Stimulated activated naive CD8-positive, alpha-beta T cell treated with anti-CD3 and anti-CD28 coated beads, Interleukin-15, Interleukin-2, amounts not matched to agents 100 U/mL and 50 U/mL, for 24 hours (primary cell): Measurements from ENCODE around the gene ABHD16A.

Source experiments
- ATAC-seq: fragments of 150-1000 bp; cut with Tn5 transposase; one replicate; pipeline ENCODE4 v1.10.0; 2021
- DNase-seq: peaks from one replicate; pipeline ENCODE4 v3.0.0; 2021

The ABHD16A gene

GRCh38 chr6:31689249-31690110 lies 13.6 kb downstream of the ABHD16A start:
- DNase-seq (peak; percentile 30), ATAC-seq (no peak)

GRCh38 chr6:31687860-31688693 lies 15.0 kb downstream of the ABHD16A start:
- ATAC-seq, result no peak
- no peak for DNase-seq

GRCh38 chr6:31687321-31687720 lies 15.8 kb downstream of the ABHD16A start:
- ATAC-seq, result no peak

GRCh38 chr6:31686483-31686882 lies 16.6 kb downstream of the ABHD16A start:
- DNase-seq (no peak), ATAC-seq (no peak)

More at GRCh38 chr6:31687321-31687720, 15.8 kb downstream of the ABHD16A start:
- no peak for DNase-seq

GRCh38 chr6:31683591-31683990 lies 19.5 kb downstream of the ABHD16A start:
- ATAC-seq (no peak), DNase-seq (no peak)

GRCh38 chr6:31681135-31681671 lies 21.9 kb downstream of the ABHD16A start:
- ATAC-seq (peak; percentile 59), DNase-seq (peak; percentile 66)

- peak; percentile 75 for DNase-seq
- peak; percentile 71 for ATAC-seq
Observed at GRCh38 chr6:31680226-31681134, 22.6 kb downstream of the ABHD16A start, which contains the start of gene LY6G5C. LY6G5C (minus strand) TSS chr6:31681067; CDS start chr6:31680373, 694 bp downstream.

GRCh38 chr6:31677955-31678354 lies 25.2 kb downstream of the ABHD16A start:
- no peak for DNase-seq
- no peak for ATAC-seq

- DNase-seq (no peak), ATAC-seq (no peak)
Observed at GRCh38 chr6:31676904-31677303, 26.2 kb downstream of the ABHD16A start.

- ATAC-seq (no peak), DNase-seq (no peak)
Observed at GRCh38 chr6:31676322-31676903, 26.7 kb downstream of the ABHD16A start.

GRCh38 chr6:31669676-31670075 lies 33.4 kb downstream of the ABHD16A start, which contains the start of gene LY6G5B:
LY6G5B (plus strand) TSS chr6:31669976; CDS start chr6:31670951, 975 bp downstream.
- ATAC-seq, result no peak
- DNase-seq, result no peak

GRCh38 chr6:31666337-31666965 lies 36.7 kb downstream of the ABHD16A start:
- DNase-seq, result no peak
- no peak for ATAC-seq

- ATAC-seq, result peak; percentile 89
- peak; percentile 98 for DNase-seq
Observed at GRCh38 chr6:31665501-31666336, 37.4 kb downstream of the ABHD16A start, which contains the start of gene CSNK2B. CSNK2B (plus strand) TSS chr6:31666080; CDS start chr6:31666832, 752 bp downstream.

- ATAC-seq (peak; percentile 10), DNase-seq (peak; percentile 88)
Observed at GRCh38 chr6:31664790-31665500, 38.2 kb downstream of the ABHD16A start, which contains the start of gene GPANK1. GPANK1 (minus strand) TSS chr6:31664997; CDS start chr6:31664478, 519 bp downstream.

GRCh38 chr6:31663961-31664789 lies 38.9 kb downstream of the ABHD16A start:
- no peak for ATAC-seq
- peak; percentile 32 for DNase-seq

- no peak for DNase-seq
- no peak for ATAC-seq
Observed at GRCh38 chr6:31663126-31663960, 39.8 kb downstream of the ABHD16A start.
